Fibroblast of pulmonary artery (primary cell): ENCODE measurements around the gene DDX46.
"Not testable (repeated sequence)": the region's sequence is repeated elsewhere in the genome, so short reads cannot be mapped to it uniquely, and the experiment has no call there.

Experiments used
- DNase-seq: peaks from one replicate; pipeline ENCODE4 v3.0.0-alpha.2; 2010; ENCODE audit warnings: low read depth
- H3K4me3 ChIP-seq: replicated peaks from 2 replicates; pipeline ENCODE4 v1.5.1; 2011; ENCODE audit warnings: low read depth, mild to moderate bottlenecking, control low read depth, low read length, moderate library complexity
- TF ChIP-seq, protein P1 (sequence below): IDR thresholded peaks from 2 replicates; pipeline ENCODE4 v1.5.1; 2011; ENCODE audit warnings: mild to moderate bottlenecking, control low read depth, low read length, inconsistent platforms; ENCODE audit errors: missing control alignments

Gene DDX46, protein sequence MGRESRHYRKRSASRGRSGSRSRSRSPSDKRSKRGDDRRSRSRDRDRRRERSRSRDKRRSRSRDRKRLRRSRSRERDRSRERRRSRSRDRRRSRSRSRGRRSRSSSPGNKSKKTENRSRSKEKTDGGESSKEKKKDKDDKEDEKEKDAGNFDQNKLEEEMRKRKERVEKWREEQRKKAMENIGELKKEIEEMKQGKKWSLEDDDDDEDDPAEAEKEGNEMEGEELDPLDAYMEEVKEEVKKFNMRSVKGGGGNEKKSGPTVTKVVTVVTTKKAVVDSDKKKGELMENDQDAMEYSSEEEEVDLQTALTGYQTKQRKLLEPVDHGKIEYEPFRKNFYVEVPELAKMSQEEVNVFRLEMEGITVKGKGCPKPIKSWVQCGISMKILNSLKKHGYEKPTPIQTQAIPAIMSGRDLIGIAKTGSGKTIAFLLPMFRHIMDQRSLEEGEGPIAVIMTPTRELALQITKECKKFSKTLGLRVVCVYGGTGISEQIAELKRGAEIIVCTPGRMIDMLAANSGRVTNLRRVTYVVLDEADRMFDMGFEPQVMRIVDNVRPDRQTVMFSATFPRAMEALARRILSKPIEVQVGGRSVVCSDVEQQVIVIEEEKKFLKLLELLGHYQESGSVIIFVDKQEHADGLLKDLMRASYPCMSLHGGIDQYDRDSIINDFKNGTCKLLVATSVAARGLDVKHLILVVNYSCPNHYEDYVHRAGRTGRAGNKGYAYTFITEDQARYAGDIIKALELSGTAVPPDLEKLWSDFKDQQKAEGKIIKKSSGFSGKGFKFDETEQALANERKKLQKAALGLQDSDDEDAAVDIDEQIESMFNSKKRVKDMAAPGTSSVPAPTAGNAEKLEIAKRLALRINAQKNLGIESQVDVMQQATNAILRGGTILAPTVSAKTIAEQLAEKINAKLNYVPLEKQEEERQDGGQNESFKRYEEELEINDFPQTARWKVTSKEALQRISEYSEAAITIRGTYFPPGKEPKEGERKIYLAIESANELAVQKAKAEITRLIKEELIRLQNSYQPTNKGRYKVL

DNA sequence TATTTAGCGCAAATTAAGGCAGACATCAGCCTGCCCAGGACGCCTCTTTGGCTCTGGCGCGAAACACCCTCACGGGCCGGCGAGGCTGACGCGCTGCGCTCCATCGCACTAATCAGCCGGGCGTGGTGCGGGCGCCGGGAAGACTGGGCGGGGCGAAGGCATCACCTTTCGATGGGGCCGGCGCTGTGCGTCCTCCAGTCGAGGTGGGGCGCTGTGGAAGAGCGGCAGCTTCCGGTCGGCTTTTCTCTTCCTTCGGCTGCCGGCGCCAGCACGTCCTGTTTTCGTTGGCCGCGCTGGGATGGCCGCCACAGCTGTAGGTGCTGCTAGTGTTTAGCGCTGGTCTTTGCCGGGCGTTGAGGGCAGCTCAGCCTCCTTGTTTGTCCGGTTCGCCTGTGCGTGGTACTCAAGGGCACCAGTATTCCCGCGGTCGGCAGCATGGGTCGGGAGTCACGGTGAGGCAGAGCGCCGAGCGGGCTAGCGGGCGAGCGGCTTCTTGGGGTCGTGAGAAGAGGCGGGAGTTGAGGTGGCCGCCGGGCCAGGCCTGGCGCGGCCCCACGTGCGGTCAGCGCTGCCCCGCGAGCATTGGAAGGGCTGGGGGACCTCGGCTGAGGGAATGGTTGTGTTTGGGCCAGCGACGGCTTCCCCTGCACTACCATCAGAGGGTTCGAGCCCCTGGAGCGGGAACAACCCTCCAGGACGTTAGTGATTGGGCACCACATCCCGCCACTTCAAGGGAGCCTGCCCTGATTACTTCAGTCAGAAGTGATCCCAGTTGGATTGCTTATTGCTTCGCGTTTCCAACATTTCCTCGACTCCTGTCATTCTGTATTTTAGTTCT is at the start of gene DDX46:
Gene DDX46, plus strand, starts transcription at position 276 of the 838 bp plus-strand sequence. Its CDS starts 160 bp downstream, at position 436.
- H3K4me3 ChIP-seq = peak within 1 kb of the TSS; percentile 94
- TF ChIP-seq, protein P1, sequence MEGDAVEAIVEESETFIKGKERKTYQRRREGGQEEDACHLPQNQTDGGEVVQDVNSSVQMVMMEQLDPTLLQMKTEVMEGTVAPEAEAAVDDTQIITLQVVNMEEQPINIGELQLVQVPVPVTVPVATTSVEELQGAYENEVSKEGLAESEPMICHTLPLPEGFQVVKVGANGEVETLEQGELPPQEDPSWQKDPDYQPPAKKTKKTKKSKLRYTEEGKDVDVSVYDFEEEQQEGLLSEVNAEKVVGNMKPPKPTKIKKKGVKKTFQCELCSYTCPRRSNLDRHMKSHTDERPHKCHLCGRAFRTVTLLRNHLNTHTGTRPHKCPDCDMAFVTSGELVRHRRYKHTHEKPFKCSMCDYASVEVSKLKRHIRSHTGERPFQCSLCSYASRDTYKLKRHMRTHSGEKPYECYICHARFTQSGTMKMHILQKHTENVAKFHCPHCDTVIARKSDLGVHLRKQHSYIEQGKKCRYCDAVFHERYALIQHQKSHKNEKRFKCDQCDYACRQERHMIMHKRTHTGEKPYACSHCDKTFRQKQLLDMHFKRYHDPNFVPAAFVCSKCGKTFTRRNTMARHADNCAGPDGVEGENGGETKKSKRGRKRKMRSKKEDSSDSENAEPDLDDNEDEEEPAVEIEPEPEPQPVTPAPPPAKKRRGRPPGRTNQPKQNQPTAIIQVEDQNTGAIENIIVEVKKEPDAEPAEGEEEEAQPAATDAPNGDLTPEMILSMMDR = peak; percentile 65
- DNase-seq = peak; percentile 92

DNA sequence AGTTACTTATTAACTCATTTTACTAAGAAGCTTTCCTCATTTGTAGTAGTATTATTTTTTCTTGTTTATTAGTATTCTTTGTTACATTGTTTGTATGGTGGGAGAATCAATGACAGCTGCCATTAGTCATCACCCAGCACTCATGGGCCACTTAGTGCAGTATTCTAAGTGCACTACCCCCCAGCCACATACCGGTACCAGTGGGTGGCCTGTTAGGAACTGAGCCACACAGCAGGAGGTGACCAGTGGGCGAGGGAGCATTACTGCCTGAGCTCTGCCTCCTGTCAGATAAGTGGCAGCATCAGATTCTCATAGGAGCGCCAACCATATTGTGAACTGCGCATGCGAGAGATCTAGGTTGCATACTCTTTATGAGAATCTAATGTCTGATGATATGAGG is 44.5 kb upstream of the DDX46 start:
- TF ChIP-seq, protein P1 = no peak
- H3K4me3 ChIP-seq = no peak overlapping the region
- DNase-seq = no peak

DNA sequence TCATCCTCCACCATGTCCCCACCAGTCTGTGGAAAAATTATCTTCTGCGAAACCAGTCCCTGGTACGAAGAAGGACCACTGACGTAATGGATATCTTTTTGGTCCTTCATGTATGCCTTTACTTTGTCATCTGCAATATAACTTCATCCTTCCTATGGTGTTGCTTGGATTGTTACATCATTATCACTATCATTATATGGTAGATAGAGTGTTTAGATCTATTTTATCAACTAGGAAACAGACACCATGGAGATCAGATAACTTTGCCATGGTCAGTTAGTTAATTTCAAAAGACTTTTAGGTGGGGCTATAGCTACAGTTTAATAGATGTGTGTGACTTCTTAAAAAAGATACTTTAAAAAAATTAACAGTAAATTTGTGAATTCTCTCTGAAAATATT is 44.0 kb upstream of the DDX46 start:
- DNase-seq = no peak
- TF ChIP-seq, protein P1 = no peak
- no peak overlapping the region for H3K4me3 ChIP-seq

DNA sequence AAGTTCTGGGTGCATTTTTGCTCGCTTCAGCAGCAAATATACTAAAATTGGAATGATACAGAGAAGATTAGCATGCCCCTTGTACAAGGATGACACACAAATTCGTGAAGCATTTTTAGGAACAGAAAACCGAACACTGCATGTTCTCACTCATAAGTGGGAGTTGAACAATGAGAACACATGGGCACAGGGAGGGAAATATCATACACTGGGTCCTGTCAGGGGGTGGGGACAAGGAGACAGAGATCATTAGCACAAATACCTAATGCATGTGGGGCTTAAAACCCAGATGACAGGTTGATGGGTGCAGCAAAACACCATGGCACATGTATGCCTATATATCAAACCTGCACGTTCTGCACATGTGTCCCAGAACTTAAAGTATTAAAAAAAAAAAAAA is 43.1 kb upstream of the DDX46 start:
- not testable (repeated sequence) for DNase-seq, H3K4me3 ChIP-seq

DNA sequence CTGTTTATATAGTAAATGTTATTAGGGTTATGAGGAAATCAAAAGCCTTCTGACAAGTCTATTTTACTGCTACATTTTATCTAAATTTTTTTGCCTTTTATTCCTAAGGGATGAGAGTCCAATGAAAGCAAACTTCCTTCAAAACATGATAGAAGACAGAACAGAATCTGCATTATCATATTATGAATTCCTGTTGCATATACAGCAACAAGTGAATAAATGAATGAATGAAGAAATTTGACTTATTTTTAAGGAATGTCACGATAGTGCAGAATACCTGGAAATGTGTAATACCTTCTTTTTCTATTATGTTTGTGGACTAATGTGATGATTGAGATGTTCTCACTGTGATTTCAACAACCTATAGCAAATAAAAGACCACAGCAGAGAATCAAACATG is 33.7 kb upstream of the DDX46 start:
- no peak overlapping the region for H3K4me3 ChIP-seq
- no peak for DNase-seq
- TF ChIP-seq, protein P1 = no peak

DNA sequence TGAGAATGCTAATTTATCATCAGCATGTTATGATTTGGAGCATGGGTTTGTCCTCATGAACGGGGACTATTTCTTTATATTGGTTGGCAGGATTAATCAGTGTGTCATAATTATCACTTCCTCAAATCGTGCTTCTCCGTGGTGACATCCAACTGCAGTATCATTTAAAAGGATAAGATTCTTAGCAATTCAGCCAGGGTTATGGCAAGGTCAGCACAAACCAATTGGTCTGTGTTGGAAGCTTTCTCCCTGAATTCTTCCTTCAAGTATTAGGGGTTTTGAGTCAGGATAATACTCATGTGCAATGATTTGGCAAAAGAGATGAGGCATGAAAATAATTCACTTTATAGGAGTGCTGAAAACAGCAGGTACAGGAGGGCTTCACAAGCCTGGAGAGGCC is 25.8 kb upstream of the DDX46 start:
- TF ChIP-seq, protein P1 = no peak
- no peak overlapping the region for H3K4me3 ChIP-seq
- DNase-seq = no peak
